Measurements from ENCODE around the gene ARHGAP31.

Gene ARHGAP31

GRCh38 chr3:119396870-119397269 lies 102.7 kb downstream of the ARHGAP31 start:
- DNase-seq: no peak

- DNase-seq: no peak
These were observed 106.3 kb downstream of the ARHGAP31 start for GRCh38 chr3:119400466-119400865.

- DNase-seq: no peak
These were observed 106.9 kb downstream of the ARHGAP31 start for GRCh38 chr3:119401069-119401468.

- no peak for DNase-seq
These were observed 107.6 kb downstream of the ARHGAP31 start for GRCh38 chr3:119401503-119402440.

- DNase-seq: no peak
These were observed 108.6 kb downstream of the ARHGAP31 start for GRCh38 chr3:119402791-119403190.

GRCh38 chr3:119403201-119403600 lies 109.0 kb downstream of the ARHGAP31 start:
- DNase-seq: no peak

- no peak for DNase-seq
These were observed 111.1 kb downstream of the ARHGAP31 start for GRCh38 chr3:119405315-119405714.

- no peak for DNase-seq
These were observed 114.2 kb downstream of the ARHGAP31 start for GRCh38 chr3:119408243-119408950.

- DNase-seq: no peak
These were observed 115.7 kb downstream of the ARHGAP31 start for GRCh38 chr3:119409844-119410243.

GRCh38 chr3:119413603-119414280 lies 119.6 kb downstream of the ARHGAP31 start:
- no peak for DNase-seq

GRCh38 chr3:119416873-119417272 lies 122.7 kb downstream of the ARHGAP31 start:
- DNase-seq: no peak

- DNase-seq: peak; percentile 85
These were observed 123.8 kb downstream of the ARHGAP31 start for GRCh38 chr3:119417771-119418512.

- no peak for DNase-seq
These were observed 124.5 kb downstream of the ARHGAP31 start for GRCh38 chr3:119418641-119419040.

GRCh38 chr3:119420196-119420595 lies 126.0 kb downstream of the ARHGAP31 start:
- no peak for DNase-seq

- DNase-seq: no peak
These were observed 133.5 kb downstream of the ARHGAP31 start for GRCh38 chr3:119427669-119428068.

GRCh38 chr3:119428538-119428937 lies 134.4 kb downstream of the ARHGAP31 start:
- peak; percentile 34 for DNase-seq

GRCh38 chr3:119433613-119434325 lies 139.6 kb downstream of the ARHGAP31 start:
- DNase-seq: no peak

GRCh38 chr3:119434703-119435102 lies 140.5 kb downstream of the ARHGAP31 start:
- no peak for DNase-seq

GRCh38 chr3:119436977-119437376 lies 142.8 kb downstream of the ARHGAP31 start:
- DNase-seq: no peak

- DNase-seq: peak; percentile 85
These were observed 143.6 kb downstream of the ARHGAP31 start for GRCh38 chr3:119437691-119438258.

- no peak for DNase-seq
These were observed 149.0 kb downstream of the ARHGAP31 start for GRCh38 chr3:119443179-119443578.

GRCh38 chr3:119444590-119444989 lies 150.4 kb downstream of the ARHGAP31 start:
- no peak for DNase-seq
